AG09309 (cell line): ENCODE measurements around the gene BMAL1.

Experiments
- DNase-seq: peaks from one replicate; pipeline ENCODE4 v3.0.0-alpha.2; 2010; ENCODE audit warnings: low read depth
- H3K4me3 ChIP-seq: 2 replicates; pipeline ENCODE4 v1.5.1; 2011; ENCODE audit warnings: mild to moderate bottlenecking, low read depth, low read length, moderate library complexity; ENCODE audit not compliant: control insufficient read depth
- TF ChIP-seq, protein P1 (sequence below): IDR thresholded peaks from 2 replicates; pipeline ENCODE4 v1.5.1; 2011; ENCODE audit warnings: mild to moderate bottlenecking, low read depth, low read length, inconsistent platforms; ENCODE audit not compliant: insufficient read depth, control insufficient read depth; ENCODE audit errors: missing control alignments

BMAL1 gene

DNA sequence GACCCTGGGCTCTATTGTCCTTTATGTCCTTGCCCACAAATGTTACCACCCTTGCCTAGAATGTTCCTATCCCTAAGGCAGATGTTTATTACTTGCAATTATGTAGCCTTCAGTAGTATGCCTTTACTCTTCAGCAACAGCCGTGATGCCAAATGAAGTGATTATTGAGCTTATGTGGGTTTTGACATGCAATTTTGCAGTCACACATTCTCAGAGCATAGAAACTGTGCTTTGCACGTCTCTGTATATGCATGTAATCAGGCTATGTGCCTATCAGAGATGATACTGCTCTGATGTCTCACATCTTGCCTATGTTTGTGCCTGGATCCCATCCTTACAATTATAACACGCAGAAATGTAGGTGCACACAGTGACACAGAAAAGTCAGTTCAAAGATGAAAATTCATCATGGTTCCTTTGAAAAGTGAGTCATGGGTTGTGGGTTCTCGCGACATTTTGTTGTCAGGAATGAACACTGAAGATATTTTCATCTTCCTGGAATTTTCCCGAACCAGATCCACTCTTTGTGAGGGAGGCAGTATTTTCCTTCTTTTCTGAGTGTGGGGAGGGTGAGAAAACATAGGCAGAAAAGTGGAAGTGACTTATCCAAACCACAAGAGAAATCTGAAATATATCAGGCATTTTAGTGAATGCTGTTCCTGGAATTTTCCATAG lies 81.1 kb downstream of the BMAL1 start:
- DNase-seq: no peak
- TF ChIP-seq, protein P1, sequence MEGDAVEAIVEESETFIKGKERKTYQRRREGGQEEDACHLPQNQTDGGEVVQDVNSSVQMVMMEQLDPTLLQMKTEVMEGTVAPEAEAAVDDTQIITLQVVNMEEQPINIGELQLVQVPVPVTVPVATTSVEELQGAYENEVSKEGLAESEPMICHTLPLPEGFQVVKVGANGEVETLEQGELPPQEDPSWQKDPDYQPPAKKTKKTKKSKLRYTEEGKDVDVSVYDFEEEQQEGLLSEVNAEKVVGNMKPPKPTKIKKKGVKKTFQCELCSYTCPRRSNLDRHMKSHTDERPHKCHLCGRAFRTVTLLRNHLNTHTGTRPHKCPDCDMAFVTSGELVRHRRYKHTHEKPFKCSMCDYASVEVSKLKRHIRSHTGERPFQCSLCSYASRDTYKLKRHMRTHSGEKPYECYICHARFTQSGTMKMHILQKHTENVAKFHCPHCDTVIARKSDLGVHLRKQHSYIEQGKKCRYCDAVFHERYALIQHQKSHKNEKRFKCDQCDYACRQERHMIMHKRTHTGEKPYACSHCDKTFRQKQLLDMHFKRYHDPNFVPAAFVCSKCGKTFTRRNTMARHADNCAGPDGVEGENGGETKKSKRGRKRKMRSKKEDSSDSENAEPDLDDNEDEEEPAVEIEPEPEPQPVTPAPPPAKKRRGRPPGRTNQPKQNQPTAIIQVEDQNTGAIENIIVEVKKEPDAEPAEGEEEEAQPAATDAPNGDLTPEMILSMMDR: no peak
- no peak overlapping the region for H3K4me3 ChIP-seq

DNA sequence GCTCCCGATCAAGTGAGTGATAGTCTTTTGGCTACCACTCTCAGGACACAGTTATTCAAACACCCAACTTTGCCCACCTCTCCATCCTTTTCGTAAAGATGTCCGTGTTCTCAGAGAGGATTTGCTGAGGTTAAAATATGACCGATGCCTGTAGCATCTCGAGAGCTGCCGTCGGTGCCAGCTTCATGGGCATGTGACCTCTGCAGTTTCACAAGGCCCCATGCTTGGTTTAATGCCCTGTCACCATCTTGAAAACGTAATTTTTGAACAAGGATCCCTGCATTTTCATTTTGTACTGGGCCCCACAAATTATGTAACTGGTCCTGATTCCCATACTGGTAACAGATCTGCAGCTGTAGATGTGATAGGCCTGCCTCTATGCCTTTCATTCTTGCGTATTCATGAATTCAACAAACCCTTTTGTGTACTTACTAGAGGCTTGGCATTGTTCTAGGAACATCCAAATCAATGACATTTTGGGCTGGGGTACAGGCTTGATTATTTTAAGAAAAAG lies 85.1 kb downstream of the BMAL1 start:
- no peak overlapping the region for H3K4me3 ChIP-seq
- TF ChIP-seq, protein P1: no peak
- DNase-seq: no peak

DNA sequence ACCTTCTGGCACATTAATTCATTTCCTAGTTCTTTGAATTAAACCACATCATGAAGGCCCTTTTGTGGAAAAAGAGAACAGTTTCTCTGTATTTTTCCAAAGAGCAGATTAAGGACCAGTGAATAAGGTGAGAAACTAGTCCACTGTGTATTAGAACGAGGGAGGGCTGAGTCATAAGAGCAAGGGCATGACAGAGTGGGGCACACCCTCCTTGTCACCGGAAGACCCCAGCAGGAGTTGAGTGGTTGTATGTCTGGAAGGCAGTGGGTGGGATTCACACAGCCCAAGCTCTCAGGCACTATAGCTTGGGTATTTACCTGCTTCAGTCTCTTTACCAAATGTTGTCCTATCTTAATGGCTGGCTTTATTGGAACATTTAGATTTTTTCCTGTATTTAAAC lies 86.8 kb downstream of the BMAL1 start:
- no peak overlapping the region for H3K4me3 ChIP-seq
- TF ChIP-seq, protein P1: no peak
- no peak for DNase-seq

DNA sequence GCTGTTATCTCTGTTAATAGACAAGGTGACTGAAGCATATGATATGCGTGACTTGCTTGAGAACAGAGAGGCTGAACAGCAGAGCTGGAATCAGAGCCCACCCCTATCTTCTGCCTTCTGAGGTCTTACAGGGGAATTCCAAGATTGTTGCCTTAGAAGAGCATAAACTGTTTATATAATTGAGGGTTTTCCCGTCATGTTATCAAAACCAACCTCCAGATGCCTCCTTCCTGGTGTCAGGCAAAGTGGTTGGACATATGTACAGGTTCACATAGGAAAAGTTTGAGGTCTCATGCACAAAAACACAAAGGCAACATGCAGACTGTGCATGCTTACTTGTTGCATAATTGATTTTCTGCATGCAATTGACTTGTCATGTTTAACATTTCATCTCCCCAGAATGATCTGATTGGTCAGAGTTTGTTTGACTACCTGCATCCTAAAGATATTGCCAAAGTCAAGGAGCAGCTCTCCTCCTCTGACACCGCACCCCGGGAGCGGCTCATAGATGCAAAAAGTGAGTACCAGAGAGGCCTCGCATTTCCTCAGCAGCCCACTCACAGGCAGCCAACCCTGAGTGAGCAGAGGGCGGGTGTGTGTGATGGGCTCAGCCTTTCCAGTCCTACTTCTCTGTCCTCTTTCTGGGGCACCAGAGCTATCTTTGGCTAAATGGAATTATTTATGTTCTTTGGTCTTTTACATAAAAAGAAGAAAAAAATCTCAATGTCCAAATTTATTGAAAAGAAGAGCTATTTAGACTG lies 88.9 kb downstream of the BMAL1 start:
- H3K4me3 ChIP-seq: no peak overlapping the region
- DNase-seq: no peak
- TF ChIP-seq, protein P1: no peak

DNA sequence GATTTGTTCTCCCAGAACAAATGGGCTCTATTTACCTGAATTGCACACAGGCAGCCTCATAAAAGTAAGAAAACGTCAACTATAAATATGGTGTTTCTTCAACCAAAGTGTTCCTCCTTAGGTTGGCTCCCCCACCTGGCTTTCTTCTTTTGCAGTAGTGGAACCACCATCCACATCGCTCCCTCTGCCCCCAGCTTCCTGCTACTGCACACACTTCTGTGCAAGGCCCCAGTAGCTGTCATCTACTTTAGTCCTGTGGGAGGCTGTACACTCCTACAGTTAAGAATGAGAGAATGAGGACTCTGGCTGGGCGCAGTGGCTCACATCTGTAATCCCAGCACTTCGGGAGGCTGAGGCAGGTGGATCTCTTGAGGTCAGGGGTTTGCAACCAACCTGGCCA lies 89.5 kb downstream of the BMAL1 start:
- no peak overlapping the region for H3K4me3 ChIP-seq
- TF ChIP-seq, protein P1: no peak
- DNase-seq: no peak

DNA sequence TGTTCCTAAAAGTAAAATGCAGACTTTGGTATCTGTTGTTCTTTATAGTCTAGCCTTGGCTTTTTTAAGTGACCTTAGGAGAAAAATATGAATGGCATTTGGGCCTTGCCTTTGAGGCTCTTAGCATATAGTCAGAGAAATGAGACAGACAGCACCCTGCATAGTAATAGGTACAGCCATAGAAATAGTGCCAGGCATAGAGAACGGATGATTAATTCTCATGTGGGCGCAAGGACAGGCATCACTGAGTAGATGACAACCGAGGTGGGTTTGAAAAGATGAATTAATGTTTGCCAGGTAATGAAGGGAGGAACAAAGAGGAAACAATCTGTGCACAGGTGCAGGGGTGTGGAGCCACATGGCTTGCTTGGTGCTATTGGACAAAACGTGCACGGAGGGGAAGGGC lies 90.5 kb downstream of the BMAL1 start:
- H3K4me3 ChIP-seq: no peak overlapping the region
- DNase-seq: no peak
- TF ChIP-seq, protein P1: no peak
